K562 (cell line): ENCODE data around the gene GRIPAP1. TPM values are rescaled to one million over a fixed set of nuclear protein-coding genes. Genes with fewer than 3 reads are reported as not detected.

Experiments used
- ATAC-seq: fragments of 200-7000 bp; cut with Tn5 transposase; 3 replicates; pipeline ENCODE4 v1.9.1; 2020; ENCODE audit warnings: moderate library complexity
- BruUV-seq: library from RNA; stranded (reverse); fragments of 400-500 nt; replicated peaks from 2 replicates; lab custom pipeline; 2021; lab: Mats Ljungman, UMichigan
- CTCF ChIA-PET: fragments of 300-600 bp; formaldehyde crosslinking; extraction: SDS; loops from one replicate; lab custom pipeline; 2021; ENCODE audit warnings: low intra/inter-chr PET ratio; lab: Yijun Ruan, JAX
- POLR2A ChIA-PET: fragments of 300-600, 350-650 bp; sonication (Branson Sonifier 250); formaldehyde crosslinking; extraction: SDS; loops from one replicate; lab custom pipeline; 2021; ENCODE audit warnings: antibody characterized with exemption, inconsistent platforms; lab: Yijun Ruan, JAX
- DNase-seq, 4 experiments: peaks; one replicate each; pipeline versions ENCODE4 v3.0.0 to v3.0.0-alpha.2; 2011 to 2018; ENCODE audit warnings: low spot score in 3 of 4, mixed read lengths in 3 of 4; ENCODE audit errors: extremely low read depth in 1 of 4
- FAIRE-seq: peaks from 2 replicates; lab custom pipeline; 2011; peaks lifted over from hg19 to GRCh38; lab: Jason Lieb, UNC
- H2AFZ ChIP-seq: 2 replicates; pipeline ENCODE4 v1.6.0; 2011; ENCODE audit warnings: low read depth, low read length, control low read depth, inconsistent platforms
- H3K27ac ChIP-seq: fragments of 200-600 bp; 3 replicates; pipeline ENCODE4 v1.8.0; 2011; ENCODE audit warnings: low read depth, mild to moderate bottlenecking, control low read depth, inconsistent platforms, low read length, moderate library complexity, mixed read lengths; ENCODE audit errors: extremely low read depth
- H3K27me3 ChIP-seq, 2 experiments: fragments of 300-600 bp in 1 of 2; 2 replicates in 1 of 2; 3 replicates in 1 of 2; pipeline versions ENCODE4 v1.6.0 to v1.8.0; 2011; ENCODE audit warnings: inconsistent platforms in 2 of 2, low read length in 2 of 2, mild to moderate bottlenecking in 1 of 2, mixed read lengths in 1 of 2, moderate library complexity in 1 of 2; ENCODE audit not compliant: control insufficient read depth in 2 of 2, insufficient read depth in 2 of 2
- H3K36me3 ChIP-seq: fragments of 300-600 bp; 3 replicates; pipeline ENCODE4 v1.8.0; 2011; ENCODE audit warnings: mild to moderate bottlenecking, low read length, inconsistent platforms; ENCODE audit not compliant: control insufficient read depth, insufficient read depth
- H3K4me1 ChIP-seq, 2 experiments: fragments of 200-600 bp in 1 of 2; replicated peaks in 1 of 2; 2 replicates in 1 of 2; 3 replicates in 1 of 2; pipeline versions ENCODE4 v1.5.1 to v1.8.0; 2011; ENCODE audit warnings: inconsistent platforms in 2 of 2, low read length in 2 of 2, mild to moderate bottlenecking in 1 of 2, mixed read lengths in 1 of 2, moderate library complexity in 1 of 2; ENCODE audit not compliant: control insufficient read depth in 2 of 2, insufficient read depth in 2 of 2
- H3K4me2 ChIP-seq: 2 replicates; pipeline ENCODE4 v1.6.1; 2011; ENCODE audit warnings: low read length, control low read depth, inconsistent platforms, mixed read lengths; ENCODE audit not compliant: insufficient read depth
- H3K4me3 ChIP-seq: fragments of 200-600 bp; sonication (generic), shearing (Covaris generic); 2 replicates; pipeline ENCODE4 v1.5.1; 2016; ENCODE audit warnings: control low read depth, inconsistent platforms
- H3K79me2 ChIP-seq: fragments of 200-600 bp; 3 replicates; pipeline ENCODE4 v1.8.0; 2011; ENCODE audit warnings: low read length, inconsistent platforms; ENCODE audit not compliant: control insufficient read depth, insufficient read depth
- H3K9ac ChIP-seq, 2 experiments: 2 replicates each; pipeline versions ENCODE4 v1.6.0 to v1.6.1; 2011; ENCODE audit warnings: low read depth in 2 of 2, low read length in 2 of 2, control low read depth in 1 of 2, inconsistent platforms in 1 of 2, mild to moderate bottlenecking in 1 of 2, mixed read lengths in 1 of 2; ENCODE audit not compliant: insufficient read depth in 1 of 2
- H3K9me1 ChIP-seq: one replicate; pipeline ENCODE4 v1.6.0; 2011; ENCODE audit warnings: inconsistent platforms, mild to moderate bottlenecking, low read length, moderate library complexity; ENCODE audit not compliant: control insufficient read depth, insufficient read depth
- H3K9me3 ChIP-seq: replicated peaks from 2 replicates; pipeline ENCODE4 v1.5.1; 2011; ENCODE audit warnings: low read depth, low read length, inconsistent platforms; ENCODE audit not compliant: control insufficient read depth, insufficient read depth
- H4K20me1 ChIP-seq: replicated peaks from 2 replicates; pipeline ENCODE4 v1.6.1; 2011; ENCODE audit warnings: low read length, inconsistent platforms, mixed read lengths; ENCODE audit not compliant: control insufficient read depth, insufficient read depth
- DACH1 ChIP-seq: fragments of 450-650 bp; IDR thresholded peaks from 2 replicates; pipeline ENCODE4 v1.6.1; 2018; ENCODE audit not compliant: partially characterized antibody
- EP300 ChIP-seq: IDR thresholded peaks from 2 replicates; pipeline ENCODE4 v1.6.1; 2012; ENCODE audit warnings: low read length, improper control_type of control experiment
- FOXK2 ChIP-seq, 2 experiments: fragments of 450-650 bp; IDR thresholded peaks in 1 of 2; conservative IDR thresholded peaks in 1 of 2; 2 replicates each; pipeline ENCODE4 v1.6.1; 2016; ENCODE audit warnings: low read depth in 2 of 2, mild to moderate bottlenecking in 1 of 2
- HCFC1 ChIP-seq: IDR thresholded peaks from 2 replicates; pipeline ENCODE4 v1.6.1; 2012; ENCODE audit warnings: low read depth, low read length, improper control_type of control experiment
- HLTF ChIP-seq: fragments of 450-650 bp; IDR thresholded peaks from 2 replicates; pipeline ENCODE4 v1.6.1; 2016
- MCM3 ChIP-seq: fragments of 450-650 bp; IDR thresholded peaks from 2 replicates; pipeline ENCODE4 v1.6.1; 2016
- MTA2 ChIP-seq: fragments of 450-650 bp; IDR thresholded peaks from 2 replicates; pipeline ENCODE4 v1.6.1; 2016; ENCODE audit warnings: low read depth
- NONO ChIP-seq, 2 experiments: fragments of 200-400 bp in 1 of 2; fragments of 450-650 bp in 1 of 2; formaldehyde crosslinking in 1 of 2; IDR thresholded peaks; 2 replicates each; pipeline ENCODE4 v1.6.1; 2017; ENCODE audit warnings: low read depth in 2 of 2, mild to moderate bottlenecking in 2 of 2, moderate library complexity in 2 of 2, low read length in 1 of 2
- PHF8 ChIP-seq: fragments of 200-600 bp; sonication (generic); IDR thresholded peaks from 2 replicates; pipeline ENCODE4 v1.6.1; 2012; ENCODE audit warnings: mixed run types, mild to moderate bottlenecking, inconsistent platforms, low read length, moderate library complexity, borderline replicate concordance
- ZBTB2 ChIP-seq: fragments of 450-650 bp; IDR thresholded peaks from 2 replicates; pipeline ENCODE4 v1.6.1; 2016; ENCODE audit warnings: antibody characterized with exemption
- ZNF184 ChIP-seq: sonication (generic); formaldehyde crosslinking; IDR thresholded peaks from 2 replicates; pipeline ENCODE4 v1.5.0; 2020; ENCODE audit warnings: missing genetic modification reagents
- ZNF766 ChIP-seq: fragments of 200-800 bp; sonication (Bioruptor generic); conservative IDR thresholded peaks from 2 replicates; pipeline ENCODE4 v1.6.1; 2016; ENCODE audit warnings: missing genetic modification characterization, missing compliant biosample characterization
- WGBS: fragments of 100-300 bp; shearing (Covaris generic); methylation state at CpG from one replicate; pipeline ENCODE4 v1.1.6; 2016; ENCODE audit warnings: low coverage, mixed read lengths; ENCODE audit not compliant: insufficient coverage; ENCODE audit errors: missing lambda C conversion rate; 5-methylcytosine and 5-hydroxymethylcytosine counted together
- in situ Hi-C: fragments of 300-500 bp; cut with MboI; formaldehyde crosslinking; loops from 4 replicates; pipeline ENCODE4 v1.15.0; 2018; ENCODE audit warnings: inconsistent platforms, mixed read lengths
- intact Hi-C: fragments of 100-400 bp; cut with micrococcal nuclease; formaldehyde crosslinking; loops from 2 replicates; pipeline ENCODE4 v1.14.2; 2022
- polyA plus RNA-seq, 8 experiments: library from polyadenylated mRNA; depleted of rRNA in 4 of 8; stranded (reverse) in 5 of 8; unstranded in 3 of 8; fragments of >200 nt; fragmentation: Nextera tagmentation in 2 of 8; fragmentation: Illumina TruSeq in 1 of 8; extraction: Ambion mirVana in 2 of 8; extraction: Trizol in 1 of 8; gene quantifications; 2 replicates each; pipeline versions ENCODE4 v1.2.1 to v1.2.3, GENCODE V29; 2011 to 2014; ENCODE audit warnings: inconsistent platforms in 1 of 8, missing spikeins in 1 of 8
- total RNA-seq, 7 experiments: library from RNA; depleted of rRNA in 6 of 7; stranded (reverse); fragments of >200 nt in 6 of 7; fragmentation: Illumina TruSeq in 2 of 7; extraction: Trizol in 2 of 7; gene quantifications; 2 replicates each; pipeline versions ENCODE4 v1.2.1 to v1.2.3, GENCODE V29; 2011 to 2021; ENCODE audit warnings: low replicate concordance in 1 of 7
- TF ChIP-seq, protein P1 (sequence below), 3 experiments: IDR thresholded peaks in 2 of 3; conservative IDR thresholded peaks in 1 of 3; 2 replicates each; pipeline ENCODE4 v1.5.1; 2011 to 2012; ENCODE audit warnings: low read length in 3 of 3, mild to moderate bottlenecking in 3 of 3, control low read depth in 2 of 3, improper control_type of control experiment in 1 of 3, inconsistent platforms in 1 of 3, low read depth in 1 of 3, mixed read lengths in 1 of 3, moderate library complexity in 1 of 3; ENCODE audit not compliant: insufficient read depth in 2 of 3
- TF ChIP-seq, protein P2 (sequence below): fragments of 250-450 bp; sonication (Bioruptor Pico); IDR thresholded peaks from 2 replicates; pipeline ENCODE4 v1.8.0; 2021; ENCODE audit warnings: mild to moderate bottlenecking, moderate library complexity

The GRIPAP1 gene
- total and polyA plus RNA-seq, 9 of the 15 experiments (the other 6 are each of a cell fraction or from before 2014, with no cell fraction given) = 4.1 to 41.6 (median 24.0) TPM

DNA sequence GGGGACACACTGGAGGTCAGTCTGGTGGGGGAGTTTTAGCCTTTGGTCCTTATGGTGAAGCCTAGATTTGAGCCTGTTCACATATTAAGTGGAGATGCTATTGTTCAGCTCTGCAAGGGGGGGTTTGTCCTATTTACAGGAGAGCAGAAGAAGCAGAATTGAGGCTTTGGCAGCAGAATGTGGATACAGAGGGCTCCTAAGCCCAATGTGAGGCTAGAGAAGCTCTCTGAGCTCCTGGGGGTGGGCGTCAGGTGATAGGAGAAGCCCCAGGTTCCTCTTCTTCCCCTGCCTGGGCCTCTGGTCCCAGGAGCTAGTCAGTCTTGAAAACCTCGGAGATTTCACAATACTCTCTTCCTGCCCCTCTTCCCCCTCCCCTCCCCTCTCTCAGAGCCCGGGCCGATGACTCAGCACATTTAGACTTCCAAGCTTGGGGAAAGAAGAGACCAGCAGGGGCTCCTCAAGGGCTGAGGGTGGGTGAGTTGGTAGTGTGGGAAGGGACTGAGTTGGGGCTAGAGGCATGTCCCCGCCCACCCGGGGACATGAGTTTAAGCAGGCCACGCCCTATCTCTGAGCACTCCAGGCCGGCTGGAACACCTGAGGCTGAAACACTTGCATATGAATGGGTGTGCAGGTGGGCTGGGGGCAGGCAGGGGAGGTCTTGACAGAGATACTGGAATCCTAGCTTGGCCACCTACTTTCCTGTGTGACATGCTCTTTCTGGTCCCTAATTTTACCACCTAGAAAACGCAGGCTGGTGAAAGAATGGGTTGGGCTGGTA is 37.7 kb upstream of the GRIPAP1 start:
- POLR2A ChIA-PET = interaction anchor here (0.6 to 1.4 kb wide), 7 partner anchors 16 to 302 kb away, joined by 3 to 5 read pairs (median 3); partner anchors contain the start of gene GRIPAP1
- H4K20me1 ChIP-seq = no peaks in the 10 kb centered on the region
- peak overlapping the region; percentile 74 for H3K27ac ChIP-seq
- peak overlapping the region; percentile 60 to 81; a peak in 3 of 4 replicates for H3K9ac ChIP-seq
- peak; percentile 78 to 97 (median 86) for DNase-seq
- H3K79me2 ChIP-seq = peaks cover 36% of the 10 kb centered on the region
- peak overlapping the region; percentile 78 for H3K4me2 ChIP-seq
- FAIRE-seq = peak; percentile 99
- 17% methylated on average over 2 of the region's 9 CpGs for WGBS
- in situ Hi-C loops (no loop called here), intact Hi-C loops (loop anchor here (5.0 kb wide), 3 partner anchors 37 to 138 kb away; partner anchors contain the start of gene GRIPAP1)
- H3K9me3 ChIP-seq = no peaks in the 10 kb centered on the region
- H3K4me3 ChIP-seq = peak overlapping the region; percentile 19; the same call in 1 of the 2 replicates
- H3K4me1 ChIP-seq = peaks cover 36 to 42% of the 10 kb centered on the region in 2 experiments; a peak in 4 of 5 replicates
- no peaks in the 10 kb centered on the region for H3K27me3 ChIP-seq
- H2AFZ ChIP-seq = 0 out of 2 replicates have a peak overlapping the region, but pooled peaks have one; percentile 12
- ATAC-seq = peak; percentile 75
- CTCF ChIA-PET = no interaction called here
- H3K9me1 ChIP-seq = no peaks in the 10 kb centered on the region
- H3K36me3 ChIP-seq = peaks cover 35% of the 10 kb centered on the region; the same call in 2 of the 3 replicates
- no TSS peak for BruUV-seq
- TF ChIP-seq DACH1 (peak; percentile 54), EP300 (peak; percentile 76), ZNF184 (CRISPR knock-in tag) (no peak), ZNF766 (CRISPR knock-in tag) (0 out of 2 replicates have a peak, but pooled peaks have one; percentile 19), MTA2 (0 out of 2 replicates have a peak, but pooled peaks have one; percentile 17), ZBTB2 (no peak), NONO (IDR thresholded peaks at IDR 0.05; ENCODE audit: low read depth in 2 of 2, low read length in 1 of 2) (peak in 1 of 2 experiments; percentile 32; a peak in 1 of 4 replicates), FOXK2 (conservative IDR thresholded peaks at IDR 0.05 in 1 of 2, IDR thresholded peaks at IDR 0.05 in 1 of 2; ENCODE audit: low read depth in 2 of 2) (0 out of 4 replicates have a peak, but pooled peaks of 1 of the 2 experiments have one; percentile 42), PHF8 (no peak), MCM3 (no peak), HLTF (no peak), HCFC1 (0 out of 2 replicates have a peak, but pooled peaks have one; percentile 6)
- TF ChIP-seq, protein P1, sequence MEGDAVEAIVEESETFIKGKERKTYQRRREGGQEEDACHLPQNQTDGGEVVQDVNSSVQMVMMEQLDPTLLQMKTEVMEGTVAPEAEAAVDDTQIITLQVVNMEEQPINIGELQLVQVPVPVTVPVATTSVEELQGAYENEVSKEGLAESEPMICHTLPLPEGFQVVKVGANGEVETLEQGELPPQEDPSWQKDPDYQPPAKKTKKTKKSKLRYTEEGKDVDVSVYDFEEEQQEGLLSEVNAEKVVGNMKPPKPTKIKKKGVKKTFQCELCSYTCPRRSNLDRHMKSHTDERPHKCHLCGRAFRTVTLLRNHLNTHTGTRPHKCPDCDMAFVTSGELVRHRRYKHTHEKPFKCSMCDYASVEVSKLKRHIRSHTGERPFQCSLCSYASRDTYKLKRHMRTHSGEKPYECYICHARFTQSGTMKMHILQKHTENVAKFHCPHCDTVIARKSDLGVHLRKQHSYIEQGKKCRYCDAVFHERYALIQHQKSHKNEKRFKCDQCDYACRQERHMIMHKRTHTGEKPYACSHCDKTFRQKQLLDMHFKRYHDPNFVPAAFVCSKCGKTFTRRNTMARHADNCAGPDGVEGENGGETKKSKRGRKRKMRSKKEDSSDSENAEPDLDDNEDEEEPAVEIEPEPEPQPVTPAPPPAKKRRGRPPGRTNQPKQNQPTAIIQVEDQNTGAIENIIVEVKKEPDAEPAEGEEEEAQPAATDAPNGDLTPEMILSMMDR (IDR thresholded peaks at IDR 0.05 in 2 of 3, conservative IDR thresholded peaks at IDR 0.05 in 1 of 3; ENCODE audit: insufficient read depth in 2 of 3, low read depth in 1 of 3, low read length in 3 of 3) = peak; percentile 21 to 52 (median 51); a peak in 4 of 6 replicates
- TF ChIP-seq, protein P2, sequence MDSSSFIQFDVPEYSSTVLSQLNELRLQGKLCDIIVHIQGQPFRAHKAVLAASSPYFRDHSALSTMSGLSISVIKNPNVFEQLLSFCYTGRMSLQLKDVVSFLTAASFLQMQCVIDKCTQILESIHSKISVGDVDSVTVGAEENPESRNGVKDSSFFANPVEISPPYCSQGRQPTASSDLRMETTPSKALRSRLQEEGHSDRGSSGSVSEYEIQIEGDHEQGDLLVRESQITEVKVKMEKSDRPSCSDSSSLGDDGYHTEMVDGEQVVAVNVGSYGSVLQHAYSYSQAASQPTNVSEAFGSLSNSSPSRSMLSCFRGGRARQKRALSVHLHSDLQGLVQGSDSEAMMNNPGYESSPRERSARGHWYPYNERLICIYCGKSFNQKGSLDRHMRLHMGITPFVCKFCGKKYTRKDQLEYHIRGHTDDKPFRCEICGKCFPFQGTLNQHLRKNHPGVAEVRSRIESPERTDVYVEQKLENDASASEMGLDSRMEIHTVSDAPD (CRISPR knock-in tag) = no peak
